ENCODE data around the gene PRDM16.

Gene PRDM16

GRCh38 chr1:3393024-3393986 lies 324.3 kb downstream of the PRDM16 start:
- DNase-seq (ENCODE audit: low read depth in 2 of 2): no peak

GRCh38 chr1:3393987-3394920 lies 325.3 kb downstream of the PRDM16 start:
- no peak for DNase-seq (ENCODE audit: low read depth in 2 of 2)

- DNase-seq (ENCODE audit: low read depth in 2 of 2): no peak
These were observed 327.4 kb downstream of the PRDM16 start for GRCh38 chr1:3396411-3396810.

- DNase-seq (ENCODE audit: low read depth in 2 of 2): no peak
These were observed 328.3 kb downstream of the PRDM16 start for GRCh38 chr1:3397311-3397710.

GRCh38 chr1:3398396-3399140 lies 329.6 kb downstream of the PRDM16 start:
- no peak for DNase-seq (ENCODE audit: low read depth in 2 of 2)

GRCh38 chr1:3399732-3400131 lies 330.7 kb downstream of the PRDM16 start:
- DNase-seq (ENCODE audit: low read depth in 2 of 2): no peak

- no peak for DNase-seq (ENCODE audit: low read depth in 2 of 2)
These were observed 332.7 kb downstream of the PRDM16 start for GRCh38 chr1:3401585-3402257.

- no peak for DNase-seq (ENCODE audit: low read depth in 2 of 2)
These were observed 333.4 kb downstream of the PRDM16 start for GRCh38 chr1:3402258-3403010.

- no peak for DNase-seq (ENCODE audit: low read depth in 2 of 2)
These were observed 334.0 kb downstream of the PRDM16 start for GRCh38 chr1:3403011-3403345.

GRCh38 chr1:3403388-3404231 lies 334.6 kb downstream of the PRDM16 start:
- DNase-seq (ENCODE audit: low read depth in 2 of 2): no peak

- no peak for DNase-seq (ENCODE audit: low read depth in 2 of 2)
These were observed 335.3 kb downstream of the PRDM16 start for GRCh38 chr1:3404301-3404700.

- no peak for DNase-seq (ENCODE audit: low read depth in 2 of 2)
These were observed 335.8 kb downstream of the PRDM16 start for GRCh38 chr1:3404801-3405200.

GRCh38 chr1:3405491-3405890 lies 336.5 kb downstream of the PRDM16 start:
- no peak for DNase-seq (ENCODE audit: low read depth in 2 of 2)

- no peak for DNase-seq (ENCODE audit: low read depth in 2 of 2)
These were observed 337.2 kb downstream of the PRDM16 start for GRCh38 chr1:3405974-3406867.

GRCh38 chr1:3407021-3407420 lies 338.0 kb downstream of the PRDM16 start:
- no peak for DNase-seq (ENCODE audit: low read depth in 2 of 2)

GRCh38 chr1:3408751-3409266 lies 339.8 kb downstream of the PRDM16 start:
- DNase-seq (ENCODE audit: low read depth in 2 of 2): no peak

- DNase-seq (ENCODE audit: low read depth in 2 of 2): no peak
These were observed 340.6 kb downstream of the PRDM16 start for GRCh38 chr1:3409366-3410141.

Data from stimulated activated CD8-positive, alpha-beta memory T cell treated with anti-CD3 and anti-CD28 coated beads, Interleukin-15, amount 100 ng/mL, for 4 hours (primary cell).